Measurements from ENCODE around the gene LBHD1. TPM values are rescaled to one million over a fixed set of nuclear protein-coding genes. Genes with fewer than 3 reads are reported as not detected.

The LBHD1 gene
- total and polyA plus RNA-seq, 2 of the 13 experiments (the other 11 are each of a cell fraction or from before 2014, with no cell fraction given): 3.2 to 3.7 TPM

GRCh38 chr11:62621567-62622470 is 50.2 kb downstream of the LBHD1 start, which contains the start of gene B3GAT3 (continued):
- TF ChIP-seq IKZF5 (CRISPR knock-in tag; IDR thresholded peaks at IDR 0.05): peak; percentile 78; the same call in 1 of the 2 replicates
- TF ChIP-seq NFIB (CRISPR knock-in tag; IDR thresholded peaks at IDR 0.05; ENCODE audit: borderline replicate concordance): no peak
- TF ChIP-seq ZNF20 (CRISPR knock-in tag; IDR thresholded peaks at IDR 0.05): 0 out of 2 replicates have a peak, but pooled peaks have one; percentile 54
- TF ChIP-seq, protein P1, sequence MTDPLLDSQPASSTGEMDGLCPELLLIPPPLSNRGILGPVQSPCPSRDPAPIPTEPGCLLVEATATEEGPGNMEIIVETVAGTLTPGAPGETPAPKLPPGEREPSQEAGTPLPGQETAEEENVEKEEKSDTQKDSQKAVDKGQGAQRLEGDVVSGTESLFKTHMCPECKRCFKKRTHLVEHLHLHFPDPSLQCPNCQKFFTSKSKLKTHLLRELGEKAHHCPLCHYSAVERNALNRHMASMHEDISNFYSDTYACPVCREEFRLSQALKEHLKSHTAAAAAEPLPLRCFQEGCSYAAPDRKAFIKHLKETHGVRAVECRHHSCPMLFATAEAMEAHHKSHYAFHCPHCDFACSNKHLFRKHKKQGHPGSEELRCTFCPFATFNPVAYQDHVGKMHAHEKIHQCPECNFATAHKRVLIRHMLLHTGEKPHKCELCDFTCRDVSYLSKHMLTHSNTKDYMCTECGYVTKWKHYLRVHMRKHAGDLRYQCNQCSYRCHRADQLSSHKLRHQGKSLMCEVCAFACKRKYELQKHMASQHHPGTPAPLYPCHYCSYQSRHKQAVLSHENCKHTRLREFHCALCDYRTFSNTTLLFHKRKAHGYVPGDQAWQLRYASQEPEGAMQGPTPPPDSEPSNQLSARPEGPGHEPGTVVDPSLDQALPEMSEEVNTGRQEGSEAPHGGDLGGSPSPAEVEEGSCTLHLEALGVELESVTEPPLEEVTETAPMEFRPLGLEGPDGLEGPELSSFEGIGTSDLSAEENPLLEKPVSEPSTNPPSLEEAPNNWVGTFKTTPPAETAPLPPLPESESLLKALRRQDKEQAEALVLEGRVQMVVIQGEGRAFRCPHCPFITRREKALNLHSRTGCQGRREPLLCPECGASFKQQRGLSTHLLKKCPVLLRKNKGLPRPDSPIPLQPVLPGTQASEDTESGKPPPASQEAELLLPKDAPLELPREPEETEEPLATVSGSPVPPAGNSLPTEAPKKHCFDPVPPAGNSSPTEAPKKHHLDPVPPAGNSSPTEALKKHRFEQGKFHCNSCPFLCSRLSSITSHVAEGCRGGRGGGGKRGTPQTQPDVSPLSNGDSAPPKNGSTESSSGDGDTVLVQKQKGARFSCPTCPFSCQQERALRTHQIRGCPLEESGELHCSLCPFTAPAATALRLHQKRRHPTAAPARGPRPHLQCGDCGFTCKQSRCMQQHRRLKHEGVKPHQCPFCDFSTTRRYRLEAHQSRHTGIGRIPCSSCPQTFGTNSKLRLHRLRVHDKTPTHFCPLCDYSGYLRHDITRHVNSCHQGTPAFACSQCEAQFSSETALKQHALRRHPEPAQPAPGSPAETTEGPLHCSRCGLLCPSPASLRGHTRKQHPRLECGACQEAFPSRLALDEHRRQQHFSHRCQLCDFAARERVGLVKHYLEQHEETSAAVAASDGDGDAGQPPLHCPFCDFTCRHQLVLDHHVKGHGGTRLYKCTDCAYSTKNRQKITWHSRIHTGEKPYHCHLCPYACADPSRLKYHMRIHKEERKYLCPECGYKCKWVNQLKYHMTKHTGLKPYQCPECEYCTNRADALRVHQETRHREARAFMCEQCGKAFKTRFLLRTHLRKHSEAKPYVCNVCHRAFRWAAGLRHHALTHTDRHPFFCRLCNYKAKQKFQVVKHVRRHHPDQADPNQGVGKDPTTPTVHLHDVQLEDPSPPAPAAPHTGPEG (CRISPR knock-in tag; IDR thresholded peaks at IDR 0.05): peak; percentile 24; the same call in 1 of the 2 replicates
- peak; percentile 95; the same call in 1 of the 2 replicates for TF ChIP-seq ZNF547 (CRISPR knock-in tag; IDR thresholded peaks at IDR 0.05)
- peak; percentile 79; the same call in 1 of the 2 replicates for TF ChIP-seq YEATS4 (CRISPR knock-in tag; IDR thresholded peaks at IDR 0.05; ENCODE audit: borderline replicate concordance)
- no peak for TF ChIP-seq MTA1 (CRISPR knock-in tag; IDR thresholded peaks at IDR 0.05; ENCODE audit: borderline replicate concordance)
- TF ChIP-seq IKZF4 (CRISPR knock-in tag; IDR thresholded peaks at IDR 0.05; ENCODE audit: borderline replicate concordance, low read depth, not compliant biosample characterization): peak; percentile 88
- TF ChIP-seq, protein P2, sequence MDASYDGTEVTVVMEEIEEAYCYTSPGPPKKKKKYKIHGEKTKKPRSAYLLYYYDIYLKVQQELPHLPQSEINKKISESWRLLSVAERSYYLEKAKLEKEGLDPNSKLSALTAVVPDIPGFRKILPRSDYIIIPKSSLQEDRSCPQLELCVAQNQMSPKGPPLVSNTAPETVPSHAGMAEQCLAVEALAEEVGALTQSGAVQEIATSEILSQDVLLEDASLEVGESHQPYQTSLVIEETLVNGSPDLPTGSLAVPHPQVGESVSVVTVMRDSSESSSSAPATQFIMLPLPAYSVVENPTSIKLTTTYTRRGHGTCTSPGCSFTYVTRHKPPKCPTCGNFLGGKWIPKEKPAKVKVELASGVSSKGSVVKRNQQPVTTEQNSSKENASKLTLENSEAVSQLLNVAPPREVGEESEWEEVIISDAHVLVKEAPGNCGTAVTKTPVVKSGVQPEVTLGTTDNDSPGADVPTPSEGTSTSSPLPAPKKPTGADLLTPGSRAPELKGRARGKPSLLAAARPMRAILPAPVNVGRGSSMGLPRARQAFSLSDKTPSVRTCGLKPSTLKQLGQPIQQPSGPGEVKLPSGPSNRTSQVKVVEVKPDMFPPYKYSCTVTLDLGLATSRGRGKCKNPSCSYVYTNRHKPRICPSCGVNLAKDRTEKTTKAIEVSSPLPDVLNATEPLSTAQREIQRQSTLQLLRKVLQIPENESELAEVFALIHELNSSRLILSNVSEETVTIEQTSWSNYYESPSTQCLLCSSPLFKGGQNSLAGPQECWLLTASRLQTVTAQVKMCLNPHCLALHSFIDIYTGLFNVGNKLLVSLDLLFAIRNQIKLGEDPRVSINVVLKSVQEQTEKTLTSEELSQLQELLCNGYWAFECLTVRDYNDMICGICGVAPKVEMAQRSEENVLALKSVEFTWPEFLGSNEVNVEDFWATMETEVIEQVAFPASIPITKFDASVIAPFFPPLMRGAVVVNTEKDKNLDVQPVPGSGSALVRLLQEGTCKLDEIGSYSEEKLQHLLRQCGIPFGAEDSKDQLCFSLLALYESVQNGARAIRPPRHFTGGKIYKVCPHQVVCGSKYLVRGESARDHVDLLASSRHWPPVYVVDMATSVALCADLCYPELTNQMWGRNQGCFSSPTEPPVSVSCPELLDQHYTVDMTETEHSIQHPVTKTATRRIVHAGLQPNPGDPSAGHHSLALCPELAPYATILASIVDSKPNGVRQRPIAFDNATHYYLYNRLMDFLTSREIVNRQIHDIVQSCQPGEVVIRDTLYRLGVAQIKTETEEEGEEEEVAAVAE (CRISPR knock-in tag; IDR thresholded peaks at IDR 0.05; ENCODE audit: borderline replicate concordance): peak; percentile 60; the same call in 1 of the 2 replicates
- no peak for TF ChIP-seq HMGA1 (CRISPR knock-in tag; conservative IDR thresholded peaks at IDR 0.05)
- peak; percentile 59; the same call in 1 of the 2 replicates for TF ChIP-seq GATA4 (IDR thresholded peaks at IDR 0.05; ENCODE audit: borderline replicate concordance, low read depth)
- TF ChIP-seq FOSL2 (CRISPR knock-in tag; IDR thresholded peaks at IDR 0.05): peak; percentile 75
- TF ChIP-seq ZNF558 (CRISPR knock-in tag; IDR thresholded peaks at IDR 0.05; ENCODE audit: borderline replicate concordance): no peak
- no peak for TF ChIP-seq TEF (CRISPR knock-in tag; IDR thresholded peaks at IDR 0.05)
- no peak for TF ChIP-seq MLLT10 (CRISPR knock-in tag; IDR thresholded peaks at IDR 0.05)

Measured in HepG2 (cell line).